K562 (cell line): ENCODE data around the gene CDKN1B. TPM values are rescaled to one million over a fixed set of nuclear protein-coding genes. Genes with fewer than 3 reads are reported as not detected.

Source experiments
- BRCA1 ChIP-seq, 2 experiments: fragments of 450-650 bp in 1 of 2; sonication (generic) in 1 of 2; formaldehyde crosslinking in 1 of 2; IDR thresholded peaks; 2 replicates each; pipeline versions ENCODE4 v1.5.0 to v1.6.1; 2017 to 2020; ENCODE audit warnings: mild to moderate bottlenecking in 1 of 2, missing genetic modification reagents in 1 of 2
- CBX5 ChIP-seq: IDR thresholded peaks from 2 replicates; pipeline ENCODE4 v1.6.1; 2014; ENCODE audit warnings: low read depth, borderline replicate concordance
- CTBP1 ChIP-seq: fragments of 450-650 bp; IDR thresholded peaks from 2 replicates; pipeline ENCODE4 v1.6.1; 2016; ENCODE audit warnings: borderline replicate concordance
- DLX4 ChIP-seq: fragments of 250-450 bp; sonication (Bioruptor Pico); IDR thresholded peaks from 2 replicates; pipeline ENCODE4 v1.6.1; 2021; ENCODE audit warnings: mild to moderate bottlenecking
- GABPB1 ChIP-seq: sonication (generic); formaldehyde crosslinking; IDR thresholded peaks from 2 replicates; pipeline ENCODE4 v1.8.0; 2022; ENCODE audit warnings: mild to moderate bottlenecking, missing genetic modification reagents
- KLF1 ChIP-seq: fragments of 450-650 bp; IDR thresholded peaks from 2 replicates; pipeline ENCODE4 v1.6.1; 2016; ENCODE audit warnings: missing genetic modification characterization, missing compliant biosample characterization
- MEF2D ChIP-seq: conservative IDR thresholded peaks from 2 replicates; pipeline ENCODE4 v1.6.1; 2016; ENCODE audit warnings: low read depth, missing genetic modification characterization, missing compliant biosample characterization
- MIER1 ChIP-seq: fragments of 450-650 bp; IDR thresholded peaks from 2 replicates; pipeline ENCODE4 v1.6.1; 2016; ENCODE audit warnings: antibody characterized with exemption, mild to moderate bottlenecking, low read depth
- NCOA6 ChIP-seq: fragments of 450-650 bp; IDR thresholded peaks from 2 replicates; pipeline ENCODE4 v1.6.1; 2017; ENCODE audit warnings: mild to moderate bottlenecking
- NFIX ChIP-seq: fragments of 250-450 bp; sonication (Bioruptor Pico); IDR thresholded peaks from 2 replicates; pipeline ENCODE4 v1.4.0; 2020; ENCODE audit warnings: low read depth, mild to moderate bottlenecking, moderate library complexity
- POLR2A ChIP-seq: fragments of 450-650 bp; conservative IDR thresholded peaks from 2 replicates; pipeline ENCODE4 v1.6.1; 2016
- SMARCC2 ChIP-seq: fragments of 450-650 bp; IDR thresholded peaks from 2 replicates; pipeline ENCODE4 v1.6.1; 2017; ENCODE audit warnings: antibody characterized with exemption, moderate library complexity, mild to moderate bottlenecking, low read depth
- TEAD2 ChIP-seq: fragments of 450-650 bp; IDR thresholded peaks from 2 replicates; pipeline ENCODE4 v1.6.1; 2016; ENCODE audit warnings: missing genetic modification characterization, control low read depth, missing compliant biosample characterization
- THRAP3 ChIP-seq: fragments of 450-650 bp; IDR thresholded peaks from 2 replicates; pipeline ENCODE4 v1.6.1; 2016; ENCODE audit warnings: mild to moderate bottlenecking, inconsistent platforms, borderline replicate concordance
- TRIM24 ChIP-seq, 2 experiments: fragments of 450-650 bp; IDR thresholded peaks; 2 replicates each; pipeline ENCODE4 v1.6.1; 2016
- ZBED1 ChIP-seq: IDR thresholded peaks from 2 replicates; pipeline ENCODE4 v1.6.1; 2014
- ZBTB26 ChIP-seq: fragments of 450-650 bp; formaldehyde crosslinking; IDR thresholded peaks from 2 replicates; pipeline ENCODE4 v1.4.0; 2022; ENCODE audit warnings: missing genetic modification characterization
- ZBTB7A ChIP-seq: IDR thresholded peaks from 2 replicates; pipeline ENCODE4 v1.6.1; 2011; ENCODE audit warnings: low read depth, mild to moderate bottlenecking, low read length, moderate library complexity, borderline replicate concordance; ENCODE audit not compliant: control insufficient read depth
- ZFP30 ChIP-seq: fragments of 250-450 bp; sonication (Bioruptor Pico); IDR thresholded peaks from 2 replicates; pipeline ENCODE4 v1.8.0; 2022; ENCODE audit warnings: moderate library complexity, mild to moderate bottlenecking, inconsistent platforms, borderline replicate concordance
- ZKSCAN1 ChIP-seq: fragments of 150-350 bp; IDR thresholded peaks from 2 replicates; pipeline ENCODE4 v1.6.1; 2016; ENCODE audit warnings: low read depth, low read length
- ZNF197 ChIP-seq: fragments of 200-800 bp; sonication (Bioruptor generic); IDR thresholded peaks from 2 replicates; pipeline ENCODE4 v1.6.1; 2016; ENCODE audit warnings: low read depth, missing genetic modification characterization, missing compliant biosample characterization
- ZNF253 ChIP-seq: fragments of 250-450 bp; sonication (Bioruptor Pico); conservative IDR thresholded peaks from 2 replicates; pipeline ENCODE4 v1.6.1; 2021; ENCODE audit warnings: mild to moderate bottlenecking
- ZNF444 ChIP-seq: fragments of 250-450 bp; sonication (Bioruptor Pico); IDR thresholded peaks from 2 replicates; pipeline ENCODE4 v1.4.0; 2020; ENCODE audit warnings: mild to moderate bottlenecking, moderate library complexity
- ZZZ3 ChIP-seq: fragments of 450-650 bp; IDR thresholded peaks from 2 replicates; pipeline ENCODE4 v1.6.1; 2016; ENCODE audit warnings: antibody characterized with exemption, mild to moderate bottlenecking, moderate library complexity
- polyA plus RNA-seq, 8 experiments: library from polyadenylated mRNA; depleted of rRNA in 4 of 8; stranded (reverse) in 5 of 8; unstranded in 3 of 8; fragments of >200 nt; fragmentation: Nextera tagmentation in 2 of 8; fragmentation: Illumina TruSeq in 1 of 8; extraction: Ambion mirVana in 2 of 8; extraction: Trizol in 1 of 8; gene quantifications; 2 replicates each; pipeline versions ENCODE4 v1.2.1 to v1.2.3, GENCODE V29; 2011 to 2014; ENCODE audit warnings: inconsistent platforms in 1 of 8, missing spikeins in 1 of 8
- total RNA-seq, 7 experiments: library from RNA; depleted of rRNA in 6 of 7; stranded (reverse); fragments of >200 nt in 6 of 7; fragmentation: Illumina TruSeq in 2 of 7; extraction: Trizol in 2 of 7; gene quantifications; 2 replicates each; pipeline versions ENCODE4 v1.2.1 to v1.2.3, GENCODE V29; 2011 to 2021; ENCODE audit warnings: low replicate concordance in 1 of 7
- TF ChIP-seq, protein P1 (sequence below): sonication (generic); formaldehyde crosslinking; IDR thresholded peaks from 2 replicates; pipeline ENCODE4 v1.8.0; 2022; ENCODE audit warnings: missing genetic modification reagents, mild to moderate bottlenecking, moderate library complexity, borderline replicate concordance
- TF ChIP-seq, protein P2 (sequence below), 2 experiments: IDR thresholded peaks; 2 replicates each; pipeline ENCODE4 v1.6.1; 2012; ENCODE audit warnings: improper control_type of control experiment in 2 of 2, low read depth in 2 of 2, low read length in 2 of 2, borderline replicate concordance in 1 of 2

Gene CDKN1B
- total and polyA plus RNA-seq, 9 of the 15 experiments (the other 6 are each of a cell fraction or from before 2014, with no cell fraction given), result 2.6 to 35.2 (median 15.5) TPM

- no peak for TF ChIP-seq ZNF253 (CRISPR knock-in tag)
- TF ChIP-seq ZNF197 (CRISPR knock-in tag), result no peak
- no peak for TF ChIP-seq GABPB1 (CRISPR knock-in tag)
- TF ChIP-seq, protein P1, sequence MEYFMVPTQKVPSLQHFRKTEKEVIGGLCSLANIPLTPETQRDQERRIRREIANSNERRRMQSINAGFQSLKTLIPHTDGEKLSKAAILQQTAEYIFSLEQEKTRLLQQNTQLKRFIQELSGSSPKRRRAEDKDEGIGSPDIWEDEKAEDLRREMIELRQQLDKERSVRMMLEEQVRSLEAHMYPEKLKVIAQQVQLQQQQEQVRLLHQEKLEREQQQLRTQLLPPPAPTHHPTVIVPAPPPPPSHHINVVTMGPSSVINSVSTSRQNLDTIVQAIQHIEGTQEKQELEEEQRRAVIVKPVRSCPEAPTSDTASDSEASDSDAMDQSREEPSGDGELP, result peak; percentile 26; the same call in 1 of the 2 replicates
- peak; percentile 87 for TF ChIP-seq ZBTB7A
- TF ChIP-seq MEF2D (tag), result no peak
- TF ChIP-seq ZFP30 (CRISPR knock-in tag), result no peak
- no peak for TF ChIP-seq KLF1 (tag)
- no peak for TF ChIP-seq ZNF444 (CRISPR knock-in tag)
- no peak for TF ChIP-seq BRCA1 (IDR thresholded peaks at IDR 0.05)
- no peak for TF ChIP-seq BRCA1 (CRISPR knock-in tag; IDR thresholded peaks at IDR 0.05)
- peak; percentile 67 for TF ChIP-seq POLR2A
- TF ChIP-seq SMARCC2, result no peak
- TF ChIP-seq DLX4 (CRISPR knock-in tag), result no peak
- TF ChIP-seq ZKSCAN1, result no peak
- TF ChIP-seq THRAP3, result no peak
- no peak for TF ChIP-seq NFIX (CRISPR knock-in tag)
- TF ChIP-seq CBX5, result no peak
- no peak for TF ChIP-seq TEAD2 (tag)
- no peak for TF ChIP-seq TRIM24 (IDR thresholded peaks at IDR 0.05)
- TF ChIP-seq, protein P2, sequence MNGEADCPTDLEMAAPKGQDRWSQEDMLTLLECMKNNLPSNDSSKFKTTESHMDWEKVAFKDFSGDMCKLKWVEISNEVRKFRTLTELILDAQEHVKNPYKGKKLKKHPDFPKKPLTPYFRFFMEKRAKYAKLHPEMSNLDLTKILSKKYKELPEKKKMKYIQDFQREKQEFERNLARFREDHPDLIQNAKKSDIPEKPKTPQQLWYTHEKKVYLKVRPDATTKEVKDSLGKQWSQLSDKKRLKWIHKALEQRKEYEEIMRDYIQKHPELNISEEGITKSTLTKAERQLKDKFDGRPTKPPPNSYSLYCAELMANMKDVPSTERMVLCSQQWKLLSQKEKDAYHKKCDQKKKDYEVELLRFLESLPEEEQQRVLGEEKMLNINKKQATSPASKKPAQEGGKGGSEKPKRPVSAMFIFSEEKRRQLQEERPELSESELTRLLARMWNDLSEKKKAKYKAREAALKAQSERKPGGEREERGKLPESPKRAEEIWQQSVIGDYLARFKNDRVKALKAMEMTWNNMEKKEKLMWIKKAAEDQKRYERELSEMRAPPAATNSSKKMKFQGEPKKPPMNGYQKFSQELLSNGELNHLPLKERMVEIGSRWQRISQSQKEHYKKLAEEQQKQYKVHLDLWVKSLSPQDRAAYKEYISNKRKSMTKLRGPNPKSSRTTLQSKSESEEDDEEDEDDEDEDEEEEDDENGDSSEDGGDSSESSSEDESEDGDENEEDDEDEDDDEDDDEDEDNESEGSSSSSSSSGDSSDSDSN (IDR thresholded peaks at IDR 0.05; ENCODE audit: borderline replicate concordance in 1 of 2, low read depth in 2 of 2, low read length in 2 of 2), result peak in 1 of 2 experiments; percentile 28; a peak in 1 of 4 replicates
- no peak for TF ChIP-seq ZBED1
- TF ChIP-seq CTBP1, result peak; percentile 63; the same call in 1 of the 2 replicates
- TF ChIP-seq NCOA6, result no peak
- no peak for TF ChIP-seq MIER1
- TF ChIP-seq ZZZ3, result no peak
- no peak for TF ChIP-seq ZBTB26 (CRISPR knock-in tag)
Observed at GRCh38 chr12:12716793-12717585, at the start of gene CDKN1B (continued).
